Effector memory CD4-positive, alpha-beta T cell (primary cell): Measurements from ENCODE around the gene PKP3.
"Not testable (repeated sequence)": the region's sequence is repeated elsewhere in the genome, so short reads cannot be mapped to it uniquely, and the experiment has no call there.

Experiments
- DNase-seq, 3 donors: peaks; one replicate each; pipeline ENCODE4 v3.0.0-alpha.2; 2020
- H3K27ac ChIP-seq: 2 replicates; pipeline ENCODE4 v1.7.0; 2013; ENCODE audit warnings: mild to moderate bottlenecking, low read length, moderate library complexity; ENCODE audit not compliant: insufficient read depth, poor library complexity, severe bottlenecking
- H3K27me3 ChIP-seq: replicated peaks from 2 replicates; pipeline ENCODE4 v1.7.0; 2013; ENCODE audit warnings: mild to moderate bottlenecking, low read length; ENCODE audit not compliant: insufficient read depth, control insufficient read depth, poor library complexity, severe bottlenecking
- H3K36me3 ChIP-seq: 2 replicates; pipeline ENCODE4 v1.7.0; 2013; ENCODE audit warnings: mild to moderate bottlenecking, low read length, moderate library complexity; ENCODE audit not compliant: control insufficient read depth, insufficient read depth
- H3K4me1 ChIP-seq: 2 replicates; pipeline ENCODE4 v1.7.0; 2013; ENCODE audit warnings: low read length, mild to moderate bottlenecking; ENCODE audit not compliant: control insufficient read depth, insufficient read depth, poor library complexity, severe bottlenecking
- H3K4me3 ChIP-seq: 2 replicates; pipeline ENCODE4 v1.7.0; 2013; ENCODE audit warnings: low read length, low read depth, mild to moderate bottlenecking; ENCODE audit not compliant: insufficient read depth, poor library complexity, severe bottlenecking
- H3K9me3 ChIP-seq: 2 replicates; pipeline ENCODE4 v1.7.0; 2013; ENCODE audit warnings: mild to moderate bottlenecking, low read length, moderate library complexity; ENCODE audit not compliant: control insufficient read depth

PKP3 gene

DNA sequence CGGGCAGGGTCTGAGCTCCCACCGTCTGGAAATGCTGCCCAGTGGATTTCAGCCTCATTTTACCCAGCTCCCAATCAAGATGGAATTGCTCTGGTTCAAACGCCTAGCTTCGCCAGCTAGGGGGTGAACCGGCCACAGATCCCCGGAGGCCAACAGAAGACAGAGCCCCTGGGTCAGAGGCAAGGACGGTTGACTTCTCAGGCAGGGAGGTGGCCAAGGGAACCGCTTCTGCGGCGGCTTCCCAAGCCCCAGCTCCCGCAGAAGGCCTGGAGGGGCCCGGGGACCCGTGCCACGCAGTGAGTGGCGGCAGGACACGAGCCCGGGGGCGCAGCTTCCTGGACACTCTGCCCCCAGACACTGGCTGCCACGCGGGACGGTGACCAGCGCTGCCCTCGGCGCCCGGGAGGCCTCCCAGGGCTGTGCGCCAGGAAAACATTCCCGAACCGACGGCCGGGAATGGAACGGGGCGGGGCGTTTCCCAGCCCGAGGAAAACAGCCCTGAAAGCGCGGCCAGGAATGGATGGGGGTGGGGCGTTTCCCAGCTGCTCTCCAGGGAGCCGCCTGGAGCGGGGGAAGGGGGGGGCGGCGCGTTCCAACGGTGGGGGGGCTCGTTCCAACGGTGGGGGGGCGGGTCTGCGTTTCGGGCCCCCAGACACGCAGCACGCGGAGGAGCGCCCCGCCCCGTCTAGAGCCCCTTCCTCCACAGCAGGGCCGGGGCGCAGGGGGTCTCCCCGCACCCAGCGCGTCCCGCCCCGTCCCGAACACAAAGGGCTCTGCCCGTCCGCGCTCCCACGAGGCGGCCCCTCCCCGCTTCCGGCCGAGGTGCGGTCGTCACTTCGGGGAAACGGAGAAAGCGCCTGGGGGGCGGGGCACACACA, 38.2 kb upstream of the PKP3 start:
- peaks cover 10% of the 10 kb centered on the region for H3K4me1 ChIP-seq
- peak overlapping the region; percentile 48 for H3K4me3 ChIP-seq
- H3K27ac ChIP-seq, result peak overlapping the region; percentile 91
- H3K27me3 ChIP-seq, result no peaks in the 10 kb centered on the region
- no peaks in the 10 kb centered on the region for H3K9me3 ChIP-seq
- DNase-seq, result peak; percentile 75 to 80 (median 77)
- H3K36me3 ChIP-seq, result no peaks in the 10 kb centered on the region

DNA sequence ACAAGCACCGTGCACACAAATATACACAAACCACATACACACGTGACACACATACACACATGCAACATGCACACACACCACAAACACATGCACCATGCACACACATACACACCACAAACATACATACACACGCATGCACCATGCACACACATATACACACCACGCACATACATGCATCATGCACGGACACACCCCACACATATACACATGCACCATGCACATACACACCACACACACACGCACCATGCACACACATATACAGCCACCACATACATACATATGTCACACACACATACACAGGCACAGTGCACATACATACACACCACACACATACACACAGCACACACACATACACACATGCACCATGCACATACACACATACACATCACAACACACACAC, 37.4 kb upstream of the PKP3 start:
- H3K4me3 ChIP-seq, result no peak overlapping the region
- peaks cover 10% of the 10 kb centered on the region for H3K4me1 ChIP-seq
- H3K27ac ChIP-seq, result no peak overlapping the region
- H3K36me3 ChIP-seq, result no peaks in the 10 kb centered on the region
- H3K9me3 ChIP-seq, result no peaks in the 10 kb centered on the region
- DNase-seq, result no peak
- H3K27me3 ChIP-seq, result no peaks in the 10 kb centered on the region

DNA sequence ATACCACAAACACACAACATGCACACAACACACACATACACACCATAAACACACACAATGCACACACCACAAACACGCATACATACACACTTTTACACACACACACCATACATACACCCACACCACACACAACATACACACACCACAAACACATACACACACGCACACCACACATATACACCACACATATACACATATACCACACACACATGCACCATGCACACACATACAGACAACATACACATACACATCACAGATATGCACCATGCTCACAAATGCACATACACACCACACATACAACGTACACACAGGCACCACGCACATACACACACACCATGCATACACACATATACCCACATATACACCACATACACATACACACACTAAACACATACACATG, 36.4 kb upstream of the PKP3 start:
- Histone ChIP-seq H3K9me3 (no peaks in the 10 kb centered on the region), H3K4me3 (no peak overlapping the region), H3K4me1 (peaks cover 10% of the 10 kb centered on the region), H3K27ac (no peak overlapping the region), H3K36me3 (no peaks in the 10 kb centered on the region), H3K27me3 (no peaks in the 10 kb centered on the region)
- DNase-seq, result no peak

DNA sequence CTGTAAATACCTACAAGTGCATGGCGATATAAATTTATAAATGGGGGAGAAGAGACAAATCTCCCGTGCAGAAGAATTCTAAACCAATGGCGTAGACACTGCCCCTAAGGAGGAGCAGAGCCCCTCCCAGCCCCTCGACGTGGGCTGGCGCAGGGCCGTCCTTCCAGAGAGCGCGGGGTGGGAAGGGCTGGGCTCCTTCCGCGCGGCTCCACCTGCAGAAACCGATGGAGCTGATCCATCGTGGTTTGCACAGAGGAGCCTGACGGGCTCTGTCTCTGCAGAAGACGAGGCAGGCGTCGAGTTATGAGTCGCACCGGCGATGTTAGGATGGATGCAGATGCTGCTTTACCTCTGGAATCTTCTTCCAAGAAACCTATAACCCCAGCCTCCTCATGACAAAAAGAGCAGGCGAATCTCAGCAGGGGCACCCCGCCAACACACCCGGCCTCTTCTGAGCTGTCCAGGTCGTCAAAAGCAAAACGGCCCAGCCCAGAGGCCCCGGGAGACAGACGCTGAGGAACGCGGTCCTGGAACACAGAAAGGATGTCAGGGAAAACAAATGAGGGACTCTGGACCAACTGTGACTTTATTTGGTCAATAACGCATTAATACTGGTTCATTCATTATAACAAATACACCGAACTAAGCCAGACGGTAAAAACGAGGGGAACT, 35.7 kb upstream of the PKP3 start:
- Histone ChIP-seq H3K4me1 (peaks cover 10% of the 10 kb centered on the region), H3K36me3 (no peaks in the 10 kb centered on the region), H3K27ac (no peak overlapping the region), H3K27me3 (no peaks in the 10 kb centered on the region), H3K4me3 (no peak overlapping the region), H3K9me3 (no peaks in the 10 kb centered on the region)
- DNase-seq, result no peak

DNA sequence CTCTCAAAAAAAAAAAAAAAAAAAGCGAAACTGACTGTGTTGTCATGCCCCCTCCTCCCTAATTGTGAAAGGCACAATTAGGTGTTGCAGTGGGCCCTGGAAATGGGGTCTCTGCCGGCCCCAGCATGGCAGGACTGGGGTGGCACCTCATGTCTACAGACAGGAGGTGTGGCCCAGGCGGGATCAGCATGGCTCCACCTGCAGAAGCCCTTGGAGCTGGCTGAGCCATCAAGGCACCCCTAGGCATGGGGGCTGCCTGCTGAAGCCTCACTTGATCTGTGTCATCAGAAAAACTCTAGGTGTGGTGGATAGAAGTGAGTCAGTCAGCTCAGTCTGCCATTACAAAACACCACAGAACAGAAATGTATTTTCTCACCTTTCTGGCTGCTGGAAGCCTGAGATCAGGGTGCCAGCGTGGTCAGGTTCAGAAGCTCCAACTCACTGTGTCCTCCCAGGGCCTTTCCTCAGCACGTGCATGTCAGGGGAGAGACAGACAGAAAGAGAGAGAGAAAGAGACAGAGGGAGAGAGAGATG, 34.8 kb upstream of the PKP3 start:
- Histone ChIP-seq H3K4me1 (peaks cover 10% of the 10 kb centered on the region), H3K4me3 (no peak overlapping the region), H3K36me3 (no peaks in the 10 kb centered on the region), H3K27ac (no peak overlapping the region), H3K9me3 (no peaks in the 10 kb centered on the region), H3K27me3 (no peaks in the 10 kb centered on the region)
- DNase-seq, result peak in 1 of 3 donors; percentile 29

DNA sequence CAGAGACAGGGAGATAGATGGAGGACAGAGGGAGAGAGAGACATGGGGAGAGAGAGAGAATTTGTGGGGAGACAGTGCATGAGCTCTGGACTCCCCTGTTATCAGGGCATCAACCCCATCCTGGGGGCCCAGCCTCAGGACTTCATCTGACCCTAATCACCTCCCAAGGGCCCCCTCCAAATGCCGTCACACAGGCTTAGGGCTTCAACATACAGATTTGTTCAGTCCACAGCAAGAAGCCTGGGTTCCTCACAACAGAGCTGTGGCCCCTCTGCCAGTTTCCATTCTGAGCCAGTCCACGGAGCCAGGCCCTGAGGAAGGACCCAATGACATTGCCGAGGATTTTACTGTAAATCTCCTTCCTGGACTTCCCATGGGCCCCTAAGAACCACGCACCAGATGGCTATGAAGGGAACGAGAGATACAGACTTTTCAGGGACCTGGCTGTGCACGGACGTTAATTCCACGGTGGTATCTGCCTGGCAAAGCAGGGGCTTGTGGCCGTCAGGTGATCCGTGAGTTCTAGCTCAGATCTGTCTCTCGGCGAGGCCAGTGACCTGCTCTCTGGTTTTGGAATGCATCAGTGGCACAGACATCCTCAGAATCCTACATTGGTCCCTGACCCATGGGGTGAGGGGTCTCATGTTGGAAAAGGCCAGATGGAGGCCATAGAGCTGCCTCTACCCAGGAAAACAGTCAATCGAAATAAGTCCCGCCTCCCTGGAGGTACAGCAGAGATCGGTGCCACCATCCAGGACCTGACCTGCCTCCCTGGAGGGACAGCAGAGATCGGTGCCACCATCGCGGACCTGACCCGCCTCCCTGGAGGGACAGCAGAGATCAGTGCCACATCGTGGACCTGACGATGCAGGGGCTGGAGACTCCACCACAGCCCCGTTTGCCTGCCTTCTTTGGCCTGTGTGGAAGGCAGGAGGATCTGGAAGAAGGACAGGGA, 33.4 kb upstream of the PKP3 start:
- Histone ChIP-seq H3K27me3 (no peaks in the 10 kb centered on the region), H3K4me1 (peaks cover 3% of the 10 kb centered on the region), H3K27ac (no peak overlapping the region), H3K36me3 (no peaks in the 10 kb centered on the region), H3K9me3 (no peaks in the 10 kb centered on the region), H3K4me3 (no peak overlapping the region)
- DNase-seq, result no peak

DNA sequence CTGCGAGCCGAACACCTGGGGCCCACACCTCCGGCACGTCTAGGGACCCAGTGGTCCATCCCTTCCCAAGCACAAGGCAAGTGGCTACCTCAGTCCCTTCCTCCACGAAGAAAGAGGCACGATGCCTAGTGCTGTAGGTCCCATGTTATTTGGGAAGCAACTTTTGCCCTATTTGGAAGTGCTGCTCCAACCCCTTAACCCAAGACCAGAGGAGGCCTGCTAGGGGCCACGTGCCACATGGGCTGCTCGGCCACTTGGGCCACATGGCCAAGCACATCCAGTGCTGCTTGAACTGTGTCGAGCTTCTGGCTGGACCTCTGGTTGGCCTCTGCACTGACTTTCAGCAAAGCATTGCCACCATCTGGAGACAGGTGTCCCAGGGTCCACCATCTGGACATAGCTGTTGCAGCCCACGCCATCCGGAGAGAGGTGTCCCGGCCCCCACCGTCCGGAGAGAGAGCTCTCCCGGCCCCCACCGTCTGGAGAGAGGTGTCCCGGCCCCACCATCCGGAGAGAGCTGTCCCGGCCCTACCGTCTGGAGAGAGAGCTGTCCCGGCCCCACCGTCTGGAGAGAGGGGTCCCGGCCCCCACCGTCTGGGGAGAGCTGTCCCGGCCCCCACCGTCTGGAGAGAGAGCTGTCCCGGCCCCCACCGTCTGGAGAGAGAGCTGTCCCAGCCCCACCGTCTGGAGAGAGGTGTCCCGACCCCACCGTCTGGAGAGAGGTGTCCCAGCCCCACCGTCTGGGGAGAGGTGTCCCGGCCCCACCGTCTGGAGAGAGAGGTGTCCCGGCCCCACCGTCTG, 31.2 kb upstream of the PKP3 start:
- Histone ChIP-seq H3K27me3 (peaks cover 9% of the 10 kb centered on the region), H3K4me1 (no peaks in the 10 kb centered on the region), H3K27ac (no peak overlapping the region), H3K36me3 (no peaks in the 10 kb centered on the region), H3K9me3 (no peaks in the 10 kb centered on the region), H3K4me3 (no peak overlapping the region)
- no peak for DNase-seq

DNA sequence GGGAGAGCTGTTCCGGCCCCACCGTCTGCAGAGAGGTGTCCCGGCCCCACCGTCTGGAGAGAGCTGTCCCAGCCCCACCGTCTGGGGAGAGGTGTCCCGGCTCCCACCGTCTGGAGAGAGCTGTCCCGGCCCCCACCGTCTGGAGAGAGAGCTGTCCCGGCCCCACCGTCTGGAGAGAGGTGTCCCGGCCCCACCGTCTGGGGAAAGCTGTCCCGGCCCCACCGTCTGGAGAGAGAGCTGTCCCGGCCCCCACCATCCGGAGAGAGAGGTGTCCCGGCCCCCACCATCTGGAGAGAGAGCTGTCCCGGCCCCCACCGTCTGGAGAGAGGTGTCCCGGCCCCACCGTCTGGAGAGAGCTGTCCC, 30.6 kb upstream of the PKP3 start:
- H3K4me1 ChIP-seq, DNase-seq, H3K4me3 ChIP-seq, H3K9me3 ChIP-seq, H3K36me3 ChIP-seq, H3K27ac ChIP-seq: not testable (repeated sequence)
- peaks cover 15% of the 10 kb centered on the region for H3K27me3 ChIP-seq
